T47D (cell line): ENCODE results near the gene SLC9B2.

ENCODE experiments used
- DNase-seq, 2 experiments: peaks; one replicate each; pipeline versions ENCODE4 v3.0.0 to v3.0.0-alpha.2; 2011 to 2012; ENCODE audit warnings: low read depth in 1 of 2, low spot score in 1 of 2
- JUND ChIP-seq: IDR thresholded peaks from 2 replicates; pipeline ENCODE4 v1.6.1; 2012; ENCODE audit warnings: low read depth
- in situ Hi-C: cut with HindIII; loops from 2 replicates; pipeline ENCODE4 v1.10.0; 2016; ENCODE audit warnings: low sequenced_read_pairs, low pct_unique_long_range_greater_than_20kb

SLC9B2 gene

GRCh38 chr4:103067841-103068547 lies 8.6 kb downstream of the SLC9B2 start:
- in situ Hi-C loops: no loop called here
- no peak for DNase-seq
- TF ChIP-seq JUND: no peak

- no peak for DNase-seq
- no peak for TF ChIP-seq JUND
- in situ Hi-C loops: no loop called here
Observed at GRCh38 chr4:103060453-103061148, 16.0 kb downstream of the SLC9B2 start.

GRCh38 chr4:103054030-103054429 lies 22.5 kb downstream of the SLC9B2 start:
- DNase-seq: no peak
- in situ Hi-C loops: no loop called here
- TF ChIP-seq JUND: no peak

GRCh38 chr4:103052779-103053178 lies 23.8 kb downstream of the SLC9B2 start:
- no peak for DNase-seq
- no peak for TF ChIP-seq JUND
- in situ Hi-C loops: no loop called here

- DNase-seq: no peak
- in situ Hi-C loops: no loop called here
- no peak for TF ChIP-seq JUND
Observed at GRCh38 chr4:103052145-103052544, 24.4 kb downstream of the SLC9B2 start.

GRCh38 chr4:103050736-103051436 lies 25.7 kb downstream of the SLC9B2 start:
- in situ Hi-C loops: no loop called here
- DNase-seq: no peak
- no peak for TF ChIP-seq JUND

- in situ Hi-C loops: no loop called here
- TF ChIP-seq JUND: no peak
- DNase-seq: peak; percentile 8 to 53
Observed at GRCh38 chr4:103046416-103047290, 29.9 kb downstream of the SLC9B2 start.

- in situ Hi-C loops: no loop called here
- no peak for TF ChIP-seq JUND
- DNase-seq: no peak
Observed at GRCh38 chr4:103044183-103044582, 32.4 kb downstream of the SLC9B2 start.

GRCh38 chr4:103036169-103036568 lies 40.4 kb downstream of the SLC9B2 start:
- TF ChIP-seq JUND: no peak
- in situ Hi-C loops: no loop called here
- no peak for DNase-seq

- in situ Hi-C loops: no loop called here
- peak in 1 of 2 experiments; percentile 42 for DNase-seq
Observed at GRCh38 chr4:103032574-103032973, 44.0 kb downstream of the SLC9B2 start.

GRCh38 chr4:103030791-103031190 lies 45.8 kb downstream of the SLC9B2 start:
- in situ Hi-C loops: no loop called here
- no peak for TF ChIP-seq JUND
- no peak for DNase-seq

More at GRCh38 chr4:103032574-103032973, 44.0 kb downstream of the SLC9B2 start:
- no peak for TF ChIP-seq JUND

GRCh38 chr4:103029300-103029699 lies 47.3 kb downstream of the SLC9B2 start:
- no peak for TF ChIP-seq JUND
- no peak for DNase-seq
- in situ Hi-C loops: no loop called here
